ENCODE data around the gene PACSIN2.

Gene PACSIN2

GRCh38 chr22:42877597-42878340 lies 137.2 kb downstream of the PACSIN2 start:
- no peak for TF ChIP-seq GATA1 (IDR thresholded peaks at IDR 0.05; ENCODE audit: low read depth, low read length)
- TF ChIP-seq POLR2A (IDR thresholded peaks at IDR 0.05; ENCODE audit: low read length) = no peak
- DNase-seq = no peak

- TF ChIP-seq POLR2A (IDR thresholded peaks at IDR 0.05; ENCODE audit: low read length) (no peak), GATA1 (IDR thresholded peaks at IDR 0.05; ENCODE audit: low read depth, low read length) (no peak)
- no peak for DNase-seq
These were observed 137.8 kb downstream of the PACSIN2 start for GRCh38 chr22:42877158-42877557.

- TF ChIP-seq GATA1 (IDR thresholded peaks at IDR 0.05; ENCODE audit: low read depth, low read length) = no peak
- TF ChIP-seq POLR2A (IDR thresholded peaks at IDR 0.05; ENCODE audit: low read length) = no peak
- no peak for DNase-seq
These were observed 138.9 kb downstream of the PACSIN2 start for GRCh38 chr22:42876041-42876440.

- DNase-seq = no peak
- TF ChIP-seq GATA1 (IDR thresholded peaks at IDR 0.05; ENCODE audit: low read depth, low read length) (no peak), POLR2A (IDR thresholded peaks at IDR 0.05; ENCODE audit: low read length) (no peak)
These were observed 140.9 kb downstream of the PACSIN2 start for GRCh38 chr22:42874010-42874409.

- TF ChIP-seq POLR2A (IDR thresholded peaks at IDR 0.05; ENCODE audit: low read length) (no peak), GATA1 (IDR thresholded peaks at IDR 0.05; ENCODE audit: low read depth, low read length) (no peak)
- DNase-seq = no peak
These were observed 141.6 kb downstream of the PACSIN2 start for GRCh38 chr22:42873356-42873755.

GRCh38 chr22:42872821-42873220 lies 142.1 kb downstream of the PACSIN2 start:
- no peak for TF ChIP-seq GATA1 (IDR thresholded peaks at IDR 0.05; ENCODE audit: low read depth, low read length)
- no peak for TF ChIP-seq POLR2A (IDR thresholded peaks at IDR 0.05; ENCODE audit: low read length)
- no peak for DNase-seq

GRCh38 chr22:42871146-42872050 lies 143.6 kb downstream of the PACSIN2 start:
- DNase-seq = no peak
- no peak for TF ChIP-seq POLR2A (IDR thresholded peaks at IDR 0.05; ENCODE audit: low read length)
- no peak for TF ChIP-seq GATA1 (IDR thresholded peaks at IDR 0.05; ENCODE audit: low read depth, low read length)

GRCh38 chr22:42869888-42870480 lies 145.0 kb downstream of the PACSIN2 start:
- DNase-seq = no peak
- TF ChIP-seq GATA1 (IDR thresholded peaks at IDR 0.05; ENCODE audit: low read depth, low read length) = no peak
- no peak for TF ChIP-seq POLR2A (IDR thresholded peaks at IDR 0.05; ENCODE audit: low read length)

GRCh38 chr22:42869463-42869862 lies 145.5 kb downstream of the PACSIN2 start:
- DNase-seq = no peak
- no peak for TF ChIP-seq GATA1 (IDR thresholded peaks at IDR 0.05; ENCODE audit: low read depth, low read length)
- TF ChIP-seq POLR2A (IDR thresholded peaks at IDR 0.05; ENCODE audit: low read length) = no peak

GRCh38 chr22:42868751-42869251 lies 146.1 kb downstream of the PACSIN2 start:
- TF ChIP-seq GATA1 (IDR thresholded peaks at IDR 0.05; ENCODE audit: low read depth, low read length) = no peak
- TF ChIP-seq POLR2A (IDR thresholded peaks at IDR 0.05; ENCODE audit: low read length) = no peak
- no peak for DNase-seq

GRCh38 chr22:42866100-42866499 lies 148.8 kb downstream of the PACSIN2 start:
- TF ChIP-seq GATA1 (IDR thresholded peaks at IDR 0.05; ENCODE audit: low read depth, low read length) = no peak
- no peak for TF ChIP-seq POLR2A (IDR thresholded peaks at IDR 0.05; ENCODE audit: low read length)
- DNase-seq = no peak

- TF ChIP-seq POLR2A (IDR thresholded peaks at IDR 0.05; ENCODE audit: low read length) (no peak), GATA1 (IDR thresholded peaks at IDR 0.05; ENCODE audit: low read depth, low read length) (no peak)
- no peak for DNase-seq
These were observed 149.4 kb downstream of the PACSIN2 start for GRCh38 chr22:42865536-42865935.

- TF ChIP-seq GATA1 (IDR thresholded peaks at IDR 0.05; ENCODE audit: low read depth, low read length) = no peak
- no peak for TF ChIP-seq POLR2A (IDR thresholded peaks at IDR 0.05; ENCODE audit: low read length)
- DNase-seq = no peak
These were observed 151.5 kb downstream of the PACSIN2 start for GRCh38 chr22:42863349-42863961.
